HCT116 (cell line): ENCODE data around the gene ASPN.

Source experiments
- CEBPB ChIP-seq: IDR thresholded peaks from 2 replicates; pipeline ENCODE4 v1.6.1; 2012; ENCODE audit warnings: low read depth
- CTCF ChIP-seq, 3 experiments: fragments of 200-600 bp in 1 of 3; sonication (generic) in 1 of 3; IDR thresholded peaks in 2 of 3; conservative IDR thresholded peaks in 1 of 3; 2 replicates each; pipeline ENCODE4 v1.5.1; 2012 to 2017; ENCODE audit warnings: low read depth in 2 of 3, low read length in 2 of 3, antibody characterized with exemption in 1 of 3, borderline replicate concordance in 1 of 3, control low read depth in 1 of 3, mild to moderate bottlenecking in 1 of 3, mixed read lengths in 1 of 3, mixed run types in 1 of 3, moderate library complexity in 1 of 3; ENCODE audit not compliant: insufficient read depth in 1 of 3
- EZH2phosphoT487 ChIP-seq: fragments of 200-600 bp; IDR thresholded peaks from 2 replicates; pipeline ENCODE4 v1.6.1; 2018; ENCODE audit warnings: antibody characterized with exemption, borderline replicate concordance
- JUND ChIP-seq: IDR thresholded peaks from 2 replicates; pipeline ENCODE4 v1.6.1; 2012
- POLR2A ChIP-seq: IDR thresholded peaks from 2 replicates; pipeline ENCODE4 v1.7.0; 2011; ENCODE audit warnings: borderline replicate concordance; ENCODE audit not compliant: insufficient read depth, insufficient read length; ENCODE audit errors: extremely low read depth
- RAD21 ChIP-seq: IDR thresholded peaks from 2 replicates; pipeline ENCODE4 v1.6.1; 2012; ENCODE audit warnings: low read depth, mild to moderate bottlenecking
- SIN3A ChIP-seq: IDR thresholded peaks from 2 replicates; pipeline ENCODE4 v1.6.1; 2012; ENCODE audit warnings: low read depth
- SP1 ChIP-seq: IDR thresholded peaks from 2 replicates; pipeline ENCODE4 v1.6.1; 2012; ENCODE audit warnings: low read depth
- SRF ChIP-seq: IDR thresholded peaks from 2 replicates; pipeline ENCODE4 v1.6.1; 2012; ENCODE audit warnings: low read depth
- YY1 ChIP-seq: IDR thresholded peaks from 2 replicates; pipeline ENCODE4 v1.6.1; 2011; ENCODE audit warnings: low read length, low read depth, moderate library complexity, mild to moderate bottlenecking; ENCODE audit not compliant: insufficient replicate concordance; ENCODE audit errors: extremely low read depth
- ZBTB33 ChIP-seq: IDR thresholded peaks from 2 replicates; pipeline ENCODE4 v1.6.1; 2011; ENCODE audit warnings: mild to moderate bottlenecking, low read length, moderate library complexity; ENCODE audit not compliant: insufficient replicate concordance; ENCODE audit errors: extremely low read depth

GRCh38 chr9:92484563-92484962, 2.3 kb upstream of the ASPN start:
- TF ChIP-seq RAD21 (no peak), CTCF (IDR thresholded peaks at IDR 0.05 in 2 of 3, conservative IDR thresholded peaks at IDR 0.05 in 1 of 3; ENCODE audit: borderline replicate concordance in 1 of 3, insufficient read depth in 1 of 3, low read depth in 2 of 3, low read length in 2 of 3) (no peak), YY1 (no peak), SRF (no peak), SIN3A (no peak), EZH2phosphoT487 (no peak), SP1 (no peak), POLR2A (no peak), ZBTB33 (no peak), CEBPB (no peak), JUND (no peak)
